Measurements from ENCODE around the gene OSBPL6.

Gene OSBPL6

GRCh38 chr2:178238750-178239149, 44.4 kb downstream of the OSBPL6 start:
- no peak for DNase-seq (ENCODE audit: low read depth in 3 of 3)

GRCh38 chr2:178241844-178242551, 47.7 kb downstream of the OSBPL6 start:
- DNase-seq (ENCODE audit: low read depth in 3 of 3): no peak

GRCh38 chr2:178242552-178242883, 48.2 kb downstream of the OSBPL6 start:
- no peak for DNase-seq (ENCODE audit: low read depth in 3 of 3)

GRCh38 chr2:178243961-178244360, 49.6 kb downstream of the OSBPL6 start:
- no peak for DNase-seq (ENCODE audit: low read depth in 3 of 3)

- DNase-seq (ENCODE audit: low read depth in 3 of 3): no peak
Observed at GRCh38 chr2:178244777-178245176, 50.5 kb downstream of the OSBPL6 start.

GRCh38 chr2:178246696-178247095, 52.4 kb downstream of the OSBPL6 start:
- DNase-seq (ENCODE audit: low read depth in 3 of 3): no peak

- DNase-seq (ENCODE audit: low read depth in 3 of 3): no peak
Observed at GRCh38 chr2:178247250-178247649, 52.9 kb downstream of the OSBPL6 start.

- DNase-seq (ENCODE audit: low read depth in 3 of 3): no peak
Observed at GRCh38 chr2:178250429-178250828, 56.1 kb downstream of the OSBPL6 start.

GRCh38 chr2:178251151-178251955, 57.0 kb downstream of the OSBPL6 start:
- no peak for DNase-seq (ENCODE audit: low read depth in 3 of 3)

GRCh38 chr2:178256382-178257042, 62.2 kb downstream of the OSBPL6 start:
- no peak for DNase-seq (ENCODE audit: low read depth in 3 of 3)

GRCh38 chr2:178257127-178257526, 62.8 kb downstream of the OSBPL6 start:
- no peak for DNase-seq (ENCODE audit: low read depth in 3 of 3)

GRCh38 chr2:178258916-178259315, 64.6 kb downstream of the OSBPL6 start:
- DNase-seq (ENCODE audit: low read depth in 3 of 3): no peak

- DNase-seq (ENCODE audit: low read depth in 3 of 3): no peak
Observed at GRCh38 chr2:178263159-178263860, 69.0 kb downstream of the OSBPL6 start.

- no peak for DNase-seq (ENCODE audit: low read depth in 3 of 3)
Observed at GRCh38 chr2:178264211-178264610, 69.9 kb downstream of the OSBPL6 start.

- no peak for DNase-seq (ENCODE audit: low read depth in 3 of 3)
Observed at GRCh38 chr2:178265851-178266250, 71.5 kb downstream of the OSBPL6 start.

- DNase-seq (ENCODE audit: low read depth in 3 of 3): no peak
Observed at GRCh38 chr2:178266445-178266844, 72.1 kb downstream of the OSBPL6 start.

GRCh38 chr2:178267660-178268059, 73.3 kb downstream of the OSBPL6 start:
- DNase-seq (ENCODE audit: low read depth in 3 of 3): no peak

- no peak for DNase-seq (ENCODE audit: low read depth in 3 of 3)
Observed at GRCh38 chr2:178268435-178268834, 74.1 kb downstream of the OSBPL6 start.

- DNase-seq (ENCODE audit: low read depth in 3 of 3): no peak
Observed at GRCh38 chr2:178269438-178270224, 75.3 kb downstream of the OSBPL6 start.

GRCh38 chr2:178270338-178270737, 76.0 kb downstream of the OSBPL6 start:
- no peak for DNase-seq (ENCODE audit: low read depth in 3 of 3)

- DNase-seq (ENCODE audit: low read depth in 3 of 3): no peak
Observed at GRCh38 chr2:178271094-178271493, 76.8 kb downstream of the OSBPL6 start.
